Calu3 (cell line): ENCODE data around the gene RRM2. TPM values are rescaled to one million over a fixed set of nuclear protein-coding genes. Genes with fewer than 3 reads are reported as not detected.

Experiments
- BruUV-seq: library from RNA; stranded (reverse); fragments of 400-500 nt; replicated peaks from 2 replicates; lab custom pipeline; 2021; lab: Mats Ljungman, UMichigan
- CTCF ChIA-PET: fragments of 300-600 bp; sonication (Branson Sonifier 250); formaldehyde crosslinking; loops from one replicate; lab custom pipeline; 2022; ENCODE audit warnings: antibody characterized with exemption; lab: Charles Lee
- DNase-seq: peaks from one replicate; pipeline ENCODE4 v3.0.0; 2022
- H3K27ac Mint-ChIP-seq: one replicate; pipeline ENCODE4 v1.8.0; 2022; ENCODE audit warnings: mixed read lengths; ENCODE audit not compliant: unreplicated experiment
- H3K27me3 Mint-ChIP-seq: one replicate; pipeline ENCODE4 v1.8.0; 2022; ENCODE audit warnings: mixed read lengths; ENCODE audit not compliant: unreplicated experiment
- H3K36me3 Mint-ChIP-seq: one replicate; pipeline ENCODE4 v1.8.0; 2022; ENCODE audit warnings: mild to moderate bottlenecking, moderate library complexity, mixed read lengths; ENCODE audit not compliant: insufficient read depth, unreplicated experiment
- H3K4me1 Mint-ChIP-seq: one replicate; pipeline ENCODE4 v1.8.0; 2022; ENCODE audit warnings: mild to moderate bottlenecking, low read depth, mixed read lengths; ENCODE audit not compliant: unreplicated experiment
- H3K4me3 Mint-ChIP-seq: one replicate; pipeline ENCODE4 v1.8.0; 2022; ENCODE audit warnings: mild to moderate bottlenecking, low read depth, moderate library complexity, mixed read lengths; ENCODE audit not compliant: unreplicated experiment
- H3K9me3 Mint-ChIP-seq: one replicate; pipeline ENCODE4 v1.8.0; 2022; ENCODE audit warnings: low read depth, mixed read lengths; ENCODE audit not compliant: unreplicated experiment
- intact Hi-C: fragments of 100-400 bp; cut with micrococcal nuclease; formaldehyde crosslinking; loops from one replicate; pipeline ENCODE4 v1.10.0; 2022; ENCODE audit not compliant: unreplicated experiment
- total RNA-seq: library from RNA; stranded (reverse); gene quantifications from 2 replicates; pipeline ENCODE4 v1.2.3, GENCODE V29; 2022
- TF ChIP-seq, protein P1 (sequence below): fragments of 200-600 bp; IDR thresholded peaks from one replicate; pipeline ENCODE4 v1.8.0; 2022; ENCODE audit warnings: antibody characterized with exemption; ENCODE audit not compliant: unreplicated experiment

The RRM2 gene
- total RNA-seq, 1 experiment from 2014 or later = 154 TPM

DNA sequence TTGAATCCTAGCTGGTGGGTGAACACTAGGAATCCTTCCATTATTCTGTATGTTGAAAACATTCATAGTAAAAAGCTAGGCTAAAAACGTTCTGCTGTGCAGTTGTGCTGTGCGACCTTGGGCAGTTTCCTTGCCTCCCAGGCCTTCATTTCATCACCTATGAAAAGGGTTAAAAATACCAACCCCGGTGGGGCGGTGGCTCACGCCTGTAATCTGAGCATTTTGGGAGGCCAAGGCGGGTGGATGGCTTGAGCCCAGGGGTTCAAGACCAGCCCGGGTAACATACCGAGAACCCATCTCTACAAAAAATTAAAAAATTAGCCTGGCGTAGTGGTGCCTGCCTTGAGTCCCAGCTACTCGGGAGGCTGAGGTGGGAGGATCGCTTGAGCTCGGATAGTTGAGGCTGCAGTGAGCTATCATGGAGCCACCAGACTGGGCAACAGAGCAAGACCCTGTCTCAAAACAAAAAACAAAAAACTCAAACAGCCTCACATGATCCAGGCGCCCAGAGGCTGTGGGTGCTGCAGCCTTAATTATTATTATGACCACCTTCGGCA lies 2.9 kb upstream of the RRM2 start:
- TF ChIP-seq, protein P1, sequence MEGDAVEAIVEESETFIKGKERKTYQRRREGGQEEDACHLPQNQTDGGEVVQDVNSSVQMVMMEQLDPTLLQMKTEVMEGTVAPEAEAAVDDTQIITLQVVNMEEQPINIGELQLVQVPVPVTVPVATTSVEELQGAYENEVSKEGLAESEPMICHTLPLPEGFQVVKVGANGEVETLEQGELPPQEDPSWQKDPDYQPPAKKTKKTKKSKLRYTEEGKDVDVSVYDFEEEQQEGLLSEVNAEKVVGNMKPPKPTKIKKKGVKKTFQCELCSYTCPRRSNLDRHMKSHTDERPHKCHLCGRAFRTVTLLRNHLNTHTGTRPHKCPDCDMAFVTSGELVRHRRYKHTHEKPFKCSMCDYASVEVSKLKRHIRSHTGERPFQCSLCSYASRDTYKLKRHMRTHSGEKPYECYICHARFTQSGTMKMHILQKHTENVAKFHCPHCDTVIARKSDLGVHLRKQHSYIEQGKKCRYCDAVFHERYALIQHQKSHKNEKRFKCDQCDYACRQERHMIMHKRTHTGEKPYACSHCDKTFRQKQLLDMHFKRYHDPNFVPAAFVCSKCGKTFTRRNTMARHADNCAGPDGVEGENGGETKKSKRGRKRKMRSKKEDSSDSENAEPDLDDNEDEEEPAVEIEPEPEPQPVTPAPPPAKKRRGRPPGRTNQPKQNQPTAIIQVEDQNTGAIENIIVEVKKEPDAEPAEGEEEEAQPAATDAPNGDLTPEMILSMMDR = no peak
- peak overlapping the region; percentile 88 for H3K4me3 Mint-ChIP-seq
- H3K27ac Mint-ChIP-seq = peak overlapping the region; percentile 92
- intact Hi-C loops = no loop called here
- H3K9me3 Mint-ChIP-seq = no peaks in the 10 kb centered on the region
- no peak for DNase-seq
- no TSS peak for BruUV-seq
- H3K4me1 Mint-ChIP-seq = peaks cover 12% of the 10 kb centered on the region
- no peaks in the 10 kb centered on the region for H3K27me3 Mint-ChIP-seq
- CTCF ChIA-PET = no interaction called here
- H3K36me3 Mint-ChIP-seq = peaks cover 49% of the 10 kb centered on the region

DNA sequence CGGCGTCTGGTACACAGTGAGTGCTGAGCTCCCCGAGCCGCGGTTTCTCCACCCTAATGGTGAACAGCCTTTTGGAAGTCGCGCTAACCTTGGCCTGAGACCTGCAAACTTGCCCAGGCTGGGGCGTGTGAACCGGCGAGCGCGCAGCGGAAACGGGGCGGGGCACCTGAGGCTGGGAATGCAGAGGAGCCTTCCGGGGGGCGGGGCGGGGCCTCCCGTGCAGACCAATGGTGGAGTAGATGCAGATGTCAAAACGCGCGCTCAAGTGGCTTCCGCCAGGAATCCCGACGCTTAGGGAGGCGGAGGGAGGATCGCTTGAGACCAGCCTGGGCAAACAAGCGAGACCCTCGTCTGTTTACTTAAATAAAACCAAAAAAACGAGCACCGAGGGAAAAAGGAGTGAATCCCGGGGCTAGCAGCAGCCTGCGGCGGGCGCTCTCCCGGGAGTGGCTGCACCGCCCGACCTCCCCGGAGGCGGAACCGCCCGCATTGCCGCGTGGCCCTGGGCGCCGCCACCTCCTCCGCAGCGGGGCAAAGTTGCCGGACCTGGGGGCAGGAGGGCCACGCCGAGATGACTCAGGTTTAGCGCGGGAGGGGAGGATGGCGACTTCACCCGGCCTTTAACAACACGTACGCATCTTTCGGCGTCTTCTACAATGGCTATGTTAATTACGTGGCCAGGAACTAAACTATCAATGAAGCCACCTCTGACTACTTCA lies 2.2 kb upstream of the RRM2 start:
- CTCF ChIA-PET = interaction anchor here (1.2 kb wide), 1 partner anchor 48 kb away, joined by 5 read pairs; no protein-coding TSS in a partner anchor
- DNase-seq = peak; percentile 98
- Mint-ChIP-seq H3K9me3 (no peaks in the 10 kb centered on the region), H3K27ac (peak overlapping the region; percentile 92), H3K27me3 (no peaks in the 10 kb centered on the region), H3K4me3 (peak overlapping the region; percentile 88), H3K4me1 (peaks cover 18% of the 10 kb centered on the region), H3K36me3 (peaks cover 55% of the 10 kb centered on the region)
- intact Hi-C loops = no loop called here
- TF ChIP-seq, protein P1 = no peak
- BruUV-seq = TSS peak; percentile 12

DNA sequence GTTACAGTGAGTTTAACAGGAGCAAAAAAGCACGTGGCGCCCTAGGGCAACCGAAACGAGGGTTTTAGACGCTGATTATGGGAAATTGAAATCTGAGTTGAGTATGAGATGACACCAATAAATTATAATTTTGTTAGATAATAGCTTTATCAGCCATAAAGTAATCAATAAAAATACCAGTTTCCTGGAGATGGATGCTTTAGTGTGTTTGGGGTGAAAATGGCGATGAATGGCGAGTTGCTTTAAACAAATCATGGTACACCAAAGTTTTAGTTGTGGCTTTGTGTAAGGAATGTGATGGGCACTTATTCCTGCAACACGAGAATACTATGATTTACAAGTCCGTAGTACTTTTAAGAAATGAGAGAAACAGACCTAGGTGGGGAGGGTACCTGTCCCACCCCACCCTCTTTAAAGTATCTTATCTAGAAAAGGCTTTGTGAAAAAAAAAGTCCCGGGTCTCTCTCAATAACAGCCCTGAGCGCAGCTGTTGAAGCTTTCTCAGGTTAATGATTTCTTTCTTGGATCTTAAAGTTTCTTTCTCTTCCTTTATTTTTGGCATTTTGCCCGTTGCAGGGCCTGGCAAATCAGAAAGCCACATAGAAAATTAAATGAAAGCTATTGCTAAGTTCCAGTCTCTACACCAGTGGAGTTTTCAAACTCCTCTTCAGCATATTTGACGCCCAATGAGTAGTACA lies 1.5 kb upstream of the RRM2 start:
- DNase-seq = peak; percentile 52
- Mint-ChIP-seq H3K36me3 (peaks cover 62% of the 10 kb centered on the region), H3K9me3 (no peaks in the 10 kb centered on the region), H3K27ac (peak overlapping the region; percentile 92), H3K4me1 (peaks cover 25% of the 10 kb centered on the region), H3K27me3 (no peaks in the 10 kb centered on the region), H3K4me3 (peak overlapping the region; percentile 88)
- CTCF ChIA-PET = interaction anchor here (1.2 kb wide), 1 partner anchor 49 kb away, joined by 5 read pairs; no protein-coding TSS in a partner anchor
- TF ChIP-seq, protein P1 = no peak
- BruUV-seq = no TSS peak
- intact Hi-C loops = no loop called here

DNA sequence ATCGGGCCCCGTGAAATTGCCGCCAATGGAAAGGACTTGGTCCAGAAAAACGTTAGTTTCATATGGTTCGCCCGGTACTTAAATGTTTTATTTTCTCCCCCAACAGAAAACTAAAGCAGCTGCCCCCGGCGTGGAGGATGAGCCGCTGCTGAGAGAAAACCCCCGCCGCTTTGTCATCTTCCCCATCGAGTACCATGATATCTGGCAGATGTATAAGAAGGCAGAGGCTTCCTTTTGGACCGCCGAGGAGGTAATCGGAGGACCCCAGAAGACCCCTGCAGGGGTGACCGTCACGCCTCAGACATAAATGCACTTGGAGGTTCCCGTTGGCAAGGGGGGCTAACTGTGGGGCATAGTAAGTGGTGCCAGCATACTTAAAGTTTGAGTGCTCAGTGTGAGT lies 742 bp downstream of the RRM2 start:
- Mint-ChIP-seq H3K9me3 (no peaks in the 10 kb centered on the region), H3K4me3 (peak overlapping the region; percentile 88), H3K27ac (peak overlapping the region; percentile 84), H3K4me1 (peaks cover 27% of the 10 kb centered on the region), H3K27me3 (no peaks in the 10 kb centered on the region), H3K36me3 (peaks cover 72% of the 10 kb centered on the region)
- DNase-seq = no peak
- BruUV-seq = no TSS peak
- intact Hi-C loops = no loop called here
- CTCF ChIA-PET = interaction anchor here (0.6 to 3.9 kb wide), 4 partner anchors 51 to 312 kb away, joined by 3 to 35 read pairs (median 20); no protein-coding TSS in a partner anchor
- TF ChIP-seq, protein P1 = no peak
